ENCODE results near the gene ZNF611. TPM values are rescaled to one million over a fixed set of nuclear protein-coding genes. Genes with fewer than 3 reads are reported as not detected.

The ZNF611 gene
- total and polyA plus RNA-seq, 10 of the 15 experiments (the other 5 are each of a cell fraction or from before 2014, with no cell fraction given), result 1.4 to 16.8 (median 7.6) TPM

DNA sequence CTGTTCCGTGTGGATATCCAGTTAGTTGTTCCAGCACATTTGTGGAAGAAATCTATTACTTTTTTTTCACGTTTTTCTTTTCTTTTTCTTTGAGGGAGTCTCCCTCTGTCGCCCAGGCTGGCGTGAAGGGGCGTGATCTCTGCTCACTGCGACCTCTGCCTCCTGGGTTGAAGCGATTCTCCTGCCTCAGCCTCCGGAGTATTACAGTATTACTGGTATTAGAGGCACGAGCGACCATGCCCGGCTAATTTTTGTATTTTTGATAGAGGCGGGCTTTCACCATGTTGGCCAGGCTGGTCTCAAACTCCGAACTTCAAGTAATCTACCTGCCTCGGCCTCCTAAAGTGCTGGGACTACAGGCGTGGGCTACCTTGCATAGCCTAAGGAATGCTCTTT lies 43.6 kb downstream of the ZNF611 start:
- DNase-seq (ENCODE audit: low read depth, low spot score), result no peak
- ChIA-PET POLR2A (interaction anchor here (0.5 to 1.5 kb wide), 3 partner anchors 38 to 89 kb away, joined by 4 to 11 read pairs (median 5); partner anchors contain the start of gene ZNF83), CTCF (no interaction called here), RAD21 (ENCODE audit: unreplicated experiment) (interaction anchor here (0.6 to 1.9 kb wide), 3 partner anchors 21 to 147 kb away, joined by 3 to 10 read pairs (median 3); no protein-coding TSS in a partner anchor), SMC1A (ENCODE audit: uncharacterized antibody, unreplicated experiment) (interaction anchor here (0.9 to 2.0 kb wide), 3 partner anchors 9 to 30 kb away, joined by 4 to 8 read pairs (median 6); no protein-coding TSS in a partner anchor)
- Histone ChIP-seq H3K4me3 (peak overlapping the region; percentile 90; the same call in 1 of the 2 replicates), H3K4me1 (ENCODE audit: control insufficient read depth, insufficient read depth, low read length) (peaks cover 7% of the 10 kb centered on the region), H3K27me3 (replicated peaks in 1 of 2; ENCODE audit: control insufficient read depth in 2 of 2, insufficient read depth in 2 of 2, low read length in 1 of 2) (no peaks in the 10 kb centered on the region), H2AFZ (ENCODE audit: control insufficient read depth, low read depth, low read length) (peak overlapping the region; percentile 85), H3K4me2 (ENCODE audit: control insufficient read depth, insufficient read depth) (peak overlapping the region; percentile 89), H3K9me3 (replicated peaks; ENCODE audit: control insufficient read depth, insufficient read depth, low read length) (peaks cover 3% of the 10 kb centered on the region), H4K20me1 (ENCODE audit: control insufficient read depth, insufficient read depth) (no peaks in the 10 kb centered on the region), H3K27ac (ENCODE audit: control insufficient read depth, insufficient read depth) (peak overlapping the region; percentile 88; the same call in 1 of the 2 replicates), H3K79me2 (ENCODE audit: control insufficient read depth, insufficient read depth, low read length) (peaks cover 9% of the 10 kb centered on the region), H3K36me3 (ENCODE audit: control insufficient read depth in 2 of 2, insufficient read depth in 2 of 2, low read length in 1 of 2) (no peaks in the 10 kb centered on the region), H3K9ac (ENCODE audit: control insufficient read depth, insufficient read depth, low read length) (peak overlapping the region; percentile 84)
- no peak for FAIRE-seq
- in situ Hi-C loops (cut with MboI) (no loop called here), intact Hi-C loops (cut with micrococcal nuclease; ENCODE audit: unreplicated experiment) (loop anchor here (5.0 kb wide), 3 partner anchors 41 to 96 kb away; partner anchors contain the start of gene ZNF600)
- WGBS (ENCODE audit: insufficient coverage, insufficient replicate concordance, low lambda C conversion rate, missing lambda C conversion rate), result 31% methylated on average over 15 of the region's 15 CpGs
- no TSS peak for BruUV-seq (replicated peaks)
- no peak for ATAC-seq
- TF ChIP-seq SMARCA5 (IDR thresholded peaks at IDR 0.05) (0 out of 2 replicates have a peak, but pooled peaks have one; percentile 18), ZNF384 (IDR thresholded peaks at IDR 0.05; ENCODE audit: borderline replicate concordance, low read depth, low read length) (no peak), TBL1XR1 (IDR thresholded peaks at IDR 0.05; ENCODE audit: low read depth, low read length) (no peak), PML (IDR thresholded peaks at IDR 0.05; ENCODE audit: low read length) (no peak), IKZF2 (IDR thresholded peaks at IDR 0.05) (no peak), BRCA1 (IDR thresholded peaks at IDR 0.05; ENCODE audit: low read depth, low read length) (no peak), ZNF687 (IDR thresholded peaks at IDR 0.05) (no peak), MEF2B (IDR thresholded peaks at IDR 0.05; ENCODE audit: partially characterized antibody, poor library complexity, severe bottlenecking) (no peak), RCOR1 (conservative IDR thresholded peaks at IDR 0.05; ENCODE audit: low read depth, low read length) (no peak), SUPT20H (IDR thresholded peaks at IDR 0.05; ENCODE audit: borderline replicate concordance, control insufficient read depth, low read depth, low read length) (no peak)
- TF ChIP-seq, protein P1, sequence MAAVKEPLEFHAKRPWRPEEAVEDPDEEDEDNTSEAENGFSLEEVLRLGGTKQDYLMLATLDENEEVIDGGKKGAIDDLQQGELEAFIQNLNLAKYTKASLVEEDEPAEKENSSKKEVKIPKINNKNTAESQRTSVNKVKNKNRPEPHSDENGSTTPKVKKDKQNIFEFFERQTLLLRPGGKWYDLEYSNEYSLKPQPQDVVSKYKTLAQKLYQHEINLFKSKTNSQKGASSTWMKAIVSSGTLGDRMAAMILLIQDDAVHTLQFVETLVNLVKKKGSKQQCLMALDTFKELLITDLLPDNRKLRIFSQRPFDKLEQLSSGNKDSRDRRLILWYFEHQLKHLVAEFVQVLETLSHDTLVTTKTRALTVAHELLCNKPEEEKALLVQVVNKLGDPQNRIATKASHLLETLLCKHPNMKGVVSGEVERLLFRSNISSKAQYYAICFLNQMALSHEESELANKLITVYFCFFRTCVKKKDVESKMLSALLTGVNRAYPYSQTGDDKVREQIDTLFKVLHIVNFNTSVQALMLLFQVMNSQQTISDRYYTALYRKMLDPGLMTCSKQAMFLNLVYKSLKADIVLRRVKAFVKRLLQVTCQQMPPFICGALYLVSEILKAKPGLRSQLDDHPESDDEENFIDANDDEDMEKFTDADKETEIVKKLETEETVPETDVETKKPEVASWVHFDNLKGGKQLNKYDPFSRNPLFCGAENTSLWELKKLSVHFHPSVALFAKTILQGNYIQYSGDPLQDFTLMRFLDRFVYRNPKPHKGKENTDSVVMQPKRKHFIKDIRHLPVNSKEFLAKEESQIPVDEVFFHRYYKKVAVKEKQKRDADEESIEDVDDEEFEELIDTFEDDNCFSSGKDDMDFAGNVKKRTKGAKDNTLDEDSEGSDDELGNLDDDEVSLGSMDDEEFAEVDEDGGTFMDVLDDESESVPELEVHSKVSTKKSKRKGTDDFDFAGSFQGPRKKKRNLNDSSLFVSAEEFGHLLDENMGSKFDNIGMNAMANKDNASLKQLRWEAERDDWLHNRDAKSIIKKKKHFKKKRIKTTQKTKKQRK (IDR thresholded peaks at IDR 0.05; ENCODE audit: low read depth, low read length), result no peak
- TF ChIP-seq, protein P2, sequence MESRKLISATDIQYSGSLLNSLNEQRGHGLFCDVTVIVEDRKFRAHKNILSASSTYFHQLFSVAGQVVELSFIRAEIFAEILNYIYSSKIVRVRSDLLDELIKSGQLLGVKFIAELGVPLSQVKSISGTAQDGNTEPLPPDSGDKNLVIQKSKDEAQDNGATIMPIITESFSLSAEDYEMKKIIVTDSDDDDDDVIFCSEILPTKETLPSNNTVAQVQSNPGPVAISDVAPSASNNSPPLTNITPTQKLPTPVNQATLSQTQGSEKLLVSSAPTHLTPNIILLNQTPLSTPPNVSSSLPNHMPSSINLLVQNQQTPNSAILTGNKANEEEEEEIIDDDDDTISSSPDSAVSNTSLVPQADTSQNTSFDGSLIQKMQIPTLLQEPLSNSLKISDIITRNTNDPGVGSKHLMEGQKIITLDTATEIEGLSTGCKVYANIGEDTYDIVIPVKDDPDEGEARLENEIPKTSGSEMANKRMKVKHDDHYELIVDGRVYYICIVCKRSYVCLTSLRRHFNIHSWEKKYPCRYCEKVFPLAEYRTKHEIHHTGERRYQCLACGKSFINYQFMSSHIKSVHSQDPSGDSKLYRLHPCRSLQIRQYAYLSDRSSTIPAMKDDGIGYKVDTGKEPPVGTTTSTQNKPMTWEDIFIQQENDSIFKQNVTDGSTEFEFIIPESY (IDR thresholded peaks at IDR 0.05), result no peak
